T-helper 17 cell (primary cell): ENCODE results near the gene STYXL1. TPM values are rescaled to one million over a fixed set of nuclear protein-coding genes. Genes with fewer than 3 reads are reported as not detected.
A peak's percentile ranks its signal among the peaks of the same experiment; 100 is the strongest.
"Not testable (repeated sequence)": the region's sequence is repeated elsewhere in the genome, so short reads cannot be mapped to it uniquely, and the experiment has no call there.

ENCODE experiments used
- ATAC-seq: fragments of 150-1000 bp; cut with Tn5 transposase; 2 replicates; pipeline ENCODE4 v1.10.0; 2021; ENCODE audit warnings: mild to moderate bottlenecking, moderate library complexity
- DNase-seq, 3 donors: peaks; one replicate each; pipeline versions ENCODE4 v3.0.0 to v3.0.0-alpha.2; 2020 to 2021
- H3K9me3 ChIP-seq: one replicate; pipeline ENCODE4 v1.7.0; 2013; ENCODE audit warnings: low read length, mild to moderate bottlenecking; ENCODE audit not compliant: control insufficient read depth, poor library complexity, severe bottlenecking
- H3K27ac Mint-ChIP-seq: one replicate; pipeline ENCODE4 v1.8.0; 2022; ENCODE audit warnings: mild to moderate bottlenecking, moderate library complexity, mixed read lengths
- H3K27me3 Mint-ChIP-seq: one replicate; pipeline ENCODE4 v1.8.0; 2022; ENCODE audit warnings: mixed read lengths
- H3K36me3 Mint-ChIP-seq: one replicate; pipeline ENCODE4 v1.8.0; 2022; ENCODE audit warnings: low read depth, mixed read lengths
- H3K4me1 Mint-ChIP-seq: one replicate; pipeline ENCODE4 v1.8.0; 2022; ENCODE audit warnings: mild to moderate bottlenecking, mixed read lengths
- H3K4me3 Mint-ChIP-seq: one replicate; pipeline ENCODE4 v1.8.0; 2022; ENCODE audit warnings: mild to moderate bottlenecking, moderate library complexity, mixed read lengths
- total RNA-seq, 4 donors: library from RNA in 2 of 4; stranded (reverse) in 2 of 4; gene quantifications; one replicate each; pipeline ENCODE4 v1.2.3 and lab custom pipeline; 2022 to 2026

STYXL1 gene
- total RNA-seq, 2 donors from 2014 or later, result 9.0 to 16.5 TPM

DNA sequence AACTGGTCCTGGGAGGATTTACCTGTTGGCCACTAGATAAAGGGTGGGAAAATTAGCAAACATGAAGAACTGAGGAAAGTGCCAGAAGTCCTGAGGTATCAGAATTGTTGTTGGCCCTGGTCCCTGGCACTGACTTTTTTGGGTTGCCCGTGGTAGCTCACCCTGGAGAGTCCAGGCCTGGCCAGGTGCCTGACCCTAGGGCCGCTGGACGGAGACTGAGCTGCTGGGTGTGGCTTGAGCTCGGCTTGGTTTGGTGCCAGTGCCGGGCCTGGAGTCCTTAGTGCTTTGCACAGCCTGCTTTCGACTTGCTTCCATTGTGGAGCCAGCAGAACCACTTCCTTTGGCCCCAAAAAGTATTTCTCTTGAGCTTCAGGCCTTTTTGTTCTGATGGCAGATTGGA is 13.0 kb upstream of the STYXL1 start:
- no peaks in the 10 kb centered on the region for H3K27me3 Mint-ChIP-seq
- H3K4me3 Mint-ChIP-seq, result no peak overlapping the region
- peaks cover 2% of the 10 kb centered on the region for H3K4me1 Mint-ChIP-seq
- DNase-seq (no peak), ATAC-seq (no peak)
- H3K36me3 Mint-ChIP-seq, result peaks cover 7% of the 10 kb centered on the region
- H3K9me3 ChIP-seq, result no peaks in the 10 kb centered on the region
- H3K27ac Mint-ChIP-seq, result no peak overlapping the region

DNA sequence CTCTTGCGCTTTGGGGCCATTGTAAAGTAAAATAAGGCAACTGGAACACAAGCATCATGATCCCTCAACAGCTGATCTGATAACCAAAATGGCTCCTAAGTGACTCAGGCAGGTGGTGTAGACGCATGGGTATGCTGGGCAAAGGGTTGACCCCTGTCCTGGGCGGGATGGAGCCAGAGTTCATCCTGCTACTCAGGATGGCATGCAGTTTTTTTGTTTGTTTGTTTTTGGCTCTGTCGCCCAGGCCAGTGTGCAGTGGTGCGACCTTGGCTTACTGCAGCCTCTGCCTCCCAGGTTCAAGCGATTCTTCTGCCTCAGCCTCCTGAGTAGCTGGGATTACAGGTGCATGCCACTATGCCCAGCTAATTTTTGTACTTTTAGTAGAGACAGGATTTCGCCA is 10.9 kb upstream of the STYXL1 start:
- H3K27ac Mint-ChIP-seq, H3K4me1 Mint-ChIP-seq, H3K9me3 ChIP-seq, DNase-seq, H3K4me3 Mint-ChIP-seq, H3K36me3 Mint-ChIP-seq, H3K27me3 Mint-ChIP-seq, ATAC-seq: not testable (repeated sequence)

- no peak for ATAC-seq
- Mint-ChIP-seq H3K36me3 (peaks cover 5% of the 10 kb centered on the region), H3K27me3 (no peaks in the 10 kb centered on the region), H3K27ac (no peak overlapping the region), H3K4me1 (peaks cover 9% of the 10 kb centered on the region), H3K4me3 (no peak overlapping the region)
- H3K9me3 ChIP-seq, result no peaks in the 10 kb centered on the region
- no peak for DNase-seq
These were observed 10.0 kb upstream of the STYXL1 start for GRCh38 chr7:76057813-76058145.

DNA sequence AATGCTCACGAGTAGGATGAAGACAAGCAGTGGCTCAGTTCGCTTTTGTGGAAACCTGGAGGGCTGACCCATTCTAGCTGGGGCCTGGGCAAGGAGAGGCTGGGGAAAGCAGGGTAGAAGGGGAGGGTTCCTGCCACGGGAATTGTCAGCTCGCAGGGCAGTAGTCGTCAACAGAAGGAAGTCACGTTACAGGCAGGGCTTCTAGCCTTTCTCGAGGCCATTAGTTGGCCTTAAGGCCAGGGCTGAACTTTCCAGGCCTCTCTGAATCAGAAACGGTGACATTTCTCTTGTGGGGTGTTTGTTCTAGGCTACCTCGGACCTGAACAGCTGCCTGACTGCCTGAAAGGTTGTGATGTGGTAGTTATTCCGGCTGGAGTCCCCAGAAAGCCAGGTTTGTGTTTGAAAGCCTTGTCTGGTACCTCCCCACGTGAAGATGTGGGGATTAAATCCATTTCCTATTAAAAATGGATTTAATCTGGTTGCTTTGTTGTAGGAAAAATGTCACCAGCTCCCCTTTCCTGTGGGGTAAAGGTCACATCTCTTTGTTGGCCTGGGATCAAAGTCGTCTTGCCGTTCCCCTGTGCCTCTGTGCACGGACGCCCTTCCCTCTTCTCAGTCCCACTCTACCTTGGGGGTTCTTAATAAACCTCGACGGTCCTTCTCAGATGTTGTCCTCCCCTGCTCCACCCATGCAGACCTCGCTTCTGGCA is 9.5 kb upstream of the STYXL1 start:
- H3K9me3 ChIP-seq, result no peaks in the 10 kb centered on the region
- H3K27ac Mint-ChIP-seq, result no peak overlapping the region
- H3K4me3 Mint-ChIP-seq, result no peak overlapping the region
- ATAC-seq (no peak), DNase-seq (no peak)
- H3K4me1 Mint-ChIP-seq, result peaks cover 10% of the 10 kb centered on the region
- H3K36me3 Mint-ChIP-seq, result peaks cover 5% of the 10 kb centered on the region
- no peaks in the 10 kb centered on the region for H3K27me3 Mint-ChIP-seq

GRCh38 chr7:76056241-76056640 is 8.4 kb upstream of the STYXL1 start:
- H3K4me1 Mint-ChIP-seq, result peaks cover 14% of the 10 kb centered on the region
- no peak for DNase-seq
- no peak overlapping the region for H3K4me3 Mint-ChIP-seq
- no peak for ATAC-seq
- no peak overlapping the region for H3K27ac Mint-ChIP-seq
- H3K9me3 ChIP-seq, result no peaks in the 10 kb centered on the region
- H3K36me3 Mint-ChIP-seq, result peaks cover 3% of the 10 kb centered on the region
- H3K27me3 Mint-ChIP-seq, result no peaks in the 10 kb centered on the region

- Mint-ChIP-seq H3K27me3 (no peaks in the 10 kb centered on the region), H3K4me3 (no peak overlapping the region), H3K36me3 (peaks cover 6% of the 10 kb centered on the region), H3K27ac (peak overlapping the region; percentile 57), H3K4me1 (peaks cover 25% of the 10 kb centered on the region)
- H3K9me3 ChIP-seq, result no peaks in the 10 kb centered on the region
- DNase-seq (no peak), ATAC-seq (no peak)
These were observed 6.6 kb upstream of the STYXL1 start for GRCh38 chr7:76054123-76055120.

- DNase-seq (no peak), ATAC-seq (no peak)
- peaks cover 6% of the 10 kb centered on the region for H3K36me3 Mint-ChIP-seq
- no peaks in the 10 kb centered on the region for H3K27me3 Mint-ChIP-seq
- peaks cover 31% of the 10 kb centered on the region for H3K4me1 Mint-ChIP-seq
- no peaks in the 10 kb centered on the region for H3K9me3 ChIP-seq
- H3K4me3 Mint-ChIP-seq, result no peak overlapping the region
- peak overlapping the region; percentile 37 for H3K27ac Mint-ChIP-seq
These were observed 5.7 kb upstream of the STYXL1 start for GRCh38 chr7:76053461-76053860.

- not testable (repeated sequence) for H3K9me3 ChIP-seq, H3K4me3 Mint-ChIP-seq, ATAC-seq, H3K27me3 Mint-ChIP-seq, DNase-seq, H3K36me3 Mint-ChIP-seq
- peaks cover 32% of the 10 kb centered on the region for H3K4me1 Mint-ChIP-seq
- peak overlapping the region; percentile 37 for H3K27ac Mint-ChIP-seq
These were observed 4.9 kb upstream of the STYXL1 start for GRCh38 chr7:76052681-76053080.

- ATAC-seq (peak; percentile 20), DNase-seq (no peak)
- H3K4me3 Mint-ChIP-seq, result no peak overlapping the region
These were observed 4.0 kb upstream of the STYXL1 start for GRCh38 chr7:76051840-76052239.

DNA sequence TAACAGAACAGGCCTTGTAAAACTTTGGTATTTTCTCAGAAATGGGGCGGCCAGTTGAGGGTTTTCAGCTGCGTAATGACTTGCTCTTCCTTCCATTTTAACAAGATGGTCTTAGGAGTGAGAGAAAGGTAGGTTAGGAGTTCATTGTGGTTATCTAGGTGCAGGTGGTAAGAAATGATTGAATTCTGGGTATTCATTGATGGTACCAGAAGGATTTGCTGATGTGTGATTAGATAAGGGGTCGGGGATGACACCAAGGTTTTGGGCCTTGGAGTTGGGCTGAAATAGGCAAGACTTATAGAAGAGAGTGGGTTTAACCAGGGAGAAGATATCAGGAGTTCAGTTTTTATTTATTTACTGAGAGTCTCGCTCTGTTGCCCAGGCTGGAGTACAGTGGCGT is 2.7 kb upstream of the STYXL1 start:
- Mint-ChIP-seq H3K27ac (peak overlapping the region; percentile 77), H3K27me3 (no peaks in the 10 kb centered on the region), H3K4me3 (no peak overlapping the region), H3K36me3 (peaks cover 4% of the 10 kb centered on the region), H3K4me1 (peaks cover 32% of the 10 kb centered on the region)
- H3K9me3 ChIP-seq, result no peaks in the 10 kb centered on the region
- ATAC-seq (no peak), DNase-seq (no peak)

More at GRCh38 chr7:76051840-76052239, 4.0 kb upstream of the STYXL1 start:
- no peaks in the 10 kb centered on the region for H3K9me3 ChIP-seq
- Mint-ChIP-seq H3K27ac (no peak overlapping the region), H3K36me3 (peaks cover 4% of the 10 kb centered on the region), H3K4me1 (peaks cover 32% of the 10 kb centered on the region), H3K27me3 (no peaks in the 10 kb centered on the region)

DNA sequence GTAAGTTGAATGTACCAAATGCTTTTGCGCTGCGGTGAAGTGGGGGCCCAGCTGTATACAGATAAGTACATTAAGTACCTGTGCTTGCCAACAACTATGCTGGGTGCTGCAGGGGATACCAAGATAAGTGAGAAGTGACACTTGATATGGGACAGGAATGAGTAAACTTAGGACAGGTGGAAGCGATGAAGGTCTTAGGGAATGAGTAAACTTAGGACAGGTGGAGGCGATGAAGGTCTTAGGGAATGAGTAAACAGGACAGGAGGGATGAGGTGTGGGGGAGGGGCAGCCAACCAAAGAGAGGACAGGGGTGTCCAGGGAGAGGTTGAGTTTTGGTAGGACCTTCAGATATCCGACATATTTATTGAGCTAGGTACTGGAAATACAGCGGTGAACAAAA is 1.5 kb upstream of the STYXL1 start:
- H3K4me1 Mint-ChIP-seq, result peaks cover 36% of the 10 kb centered on the region
- H3K4me3 Mint-ChIP-seq, result no peak overlapping the region
- H3K36me3 Mint-ChIP-seq, result peaks cover 4% of the 10 kb centered on the region
- H3K9me3 ChIP-seq, result no peaks in the 10 kb centered on the region
- no peaks in the 10 kb centered on the region for H3K27me3 Mint-ChIP-seq
- no peak for DNase-seq
- no peak overlapping the region for H3K27ac Mint-ChIP-seq
- ATAC-seq, result no peak

GRCh38 chr7:76048668-76048988 is 828 bp upstream of the STYXL1 start:
- peak; percentile 36 for ATAC-seq
- peaks cover 35% of the 10 kb centered on the region for H3K4me1 Mint-ChIP-seq
- no peaks in the 10 kb centered on the region for H3K27me3 Mint-ChIP-seq
- peaks cover 4% of the 10 kb centered on the region for H3K36me3 Mint-ChIP-seq
- peak overlapping the region; percentile 92 for H3K27ac Mint-ChIP-seq
- no peak for DNase-seq
- no peaks in the 10 kb centered on the region for H3K9me3 ChIP-seq
- H3K4me3 Mint-ChIP-seq, result peak overlapping the region; percentile 97

- no peak for DNase-seq
- peaks cover 4% of the 10 kb centered on the region for H3K36me3 Mint-ChIP-seq
- H3K27ac Mint-ChIP-seq, result peak overlapping the region; percentile 92
- peaks cover 29% of the 10 kb centered on the region for H3K4me1 Mint-ChIP-seq
- no peaks in the 10 kb centered on the region for H3K9me3 ChIP-seq
- H3K4me3 Mint-ChIP-seq, result peak overlapping the region; percentile 97
- no peaks in the 10 kb centered on the region for H3K27me3 Mint-ChIP-seq
- no peak for ATAC-seq
These were observed 442 bp downstream of the STYXL1 start for GRCh38 chr7:76047305-76047810.
